Measurements from ENCODE around the gene IVD. TPM values are rescaled to one million over a fixed set of nuclear protein-coding genes. Genes with fewer than 3 reads are reported as not detected.

Gene IVD
- total and polyA plus RNA-seq, 2 of the 4 experiments (the other 2 are of a cell fraction) = 31.7 to 41.1 TPM

DNA sequence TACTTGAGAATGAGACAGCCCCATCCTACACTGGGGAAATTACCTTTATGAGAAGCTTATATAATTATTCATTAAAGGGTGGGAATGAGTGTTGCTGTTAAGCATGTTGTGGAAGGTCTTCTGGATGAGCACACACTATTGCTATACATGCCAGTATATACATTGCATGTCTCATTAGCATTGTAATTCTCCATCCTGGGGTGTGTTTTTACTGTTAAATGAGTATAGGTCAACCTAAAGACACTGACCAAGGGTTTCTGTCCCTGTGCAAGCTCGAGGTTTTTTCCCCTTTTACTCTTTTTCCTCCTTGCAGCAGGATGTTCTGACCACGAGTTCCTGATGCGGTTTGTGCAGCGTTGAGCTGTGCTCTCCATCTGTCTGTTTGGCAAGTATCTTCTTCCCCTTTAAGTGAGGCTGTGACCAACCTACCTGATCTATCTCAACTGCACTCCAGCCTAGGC lies 7.2 kb upstream of the IVD start:
- H3K9me1 ChIP-seq (ENCODE audit: insufficient read depth, low read length) = no peaks in the 10 kb centered on the region
- H3K14ac ChIP-seq (replicated peaks; ENCODE audit: low read depth, low read length) = no peak overlapping the region
- no peak overlapping the region for H4K8ac ChIP-seq (ENCODE audit: low read depth in 2 of 2, low read length in 2 of 2)
- no peaks in the 10 kb centered on the region for H4K20me1 ChIP-seq (ENCODE audit: insufficient read depth, low read length)
- H3K23ac ChIP-seq (ENCODE audit: low read depth, low read length) = no peak overlapping the region
- no peak overlapping the region for H3K4me2 ChIP-seq (ENCODE audit: low read depth, low read length)
- no peak for ATAC-seq (ENCODE audit: low read depth)
- H4K5ac ChIP-seq (ENCODE audit: low read depth, low read length) = no peak overlapping the region
- H2AFZ ChIP-seq (replicated peaks; ENCODE audit: low read length, poor library complexity) = no peak overlapping the region
- BruUV-seq (replicated peaks) = no TSS peak
- H3K79me1 ChIP-seq (ENCODE audit: low read depth in 1 of 2, low read length in 2 of 2) = no peaks in the 10 kb centered on the region
- intact Hi-C loops (cut with micrococcal nuclease) = no loop called here
- no peak overlapping the region for H3K27ac ChIP-seq (ENCODE audit: insufficient read depth, low read length)
- H2BK20ac ChIP-seq (ENCODE audit: low read depth, low read length) = no peak overlapping the region
- no peak overlapping the region for H2AK5ac ChIP-seq (ENCODE audit: low read depth, low read length)
- H3K4me1 ChIP-seq (ENCODE audit: control insufficient read depth, insufficient read depth, low read length) = no peaks in the 10 kb centered on the region
- CTCF ChIA-PET = no interaction called here
- H3K9me3 ChIP-seq (ENCODE audit: control insufficient read depth, insufficient read depth, low read length) = no peaks in the 10 kb centered on the region
- no peak overlapping the region for H3K4me3 ChIP-seq (ENCODE audit: insufficient read depth, low read depth, low read length)
- H2BK15ac ChIP-seq (ENCODE audit: low read depth, low read length) = no peak overlapping the region
- H3K4ac ChIP-seq (ENCODE audit: low read depth, low read length) = no peak overlapping the region
- TF ChIP-seq SMC3 (IDR thresholded peaks at IDR 0.05; ENCODE audit: low read depth, low read length) (no peak), CTCF (conservative IDR thresholded peaks at IDR 0.05; ENCODE audit: low read depth, low read length) (no peak), FOS (IDR thresholded peaks at IDR 0.05; ENCODE audit: low read depth, low read length) (no peak), RAD21 (IDR thresholded peaks at IDR 0.05; ENCODE audit: low read length) (no peak), BHLHE40 (IDR thresholded peaks at IDR 0.05; ENCODE audit: low read depth, low read length) (no peak), RFX5 (IDR thresholded peaks at IDR 0.05; ENCODE audit: low read depth, low read length) (no peak), RCOR1 (IDR thresholded peaks at IDR 0.05; ENCODE audit: insufficient replicate concordance, low read length) (no peak), MXI1 (IDR thresholded peaks at IDR 0.05; ENCODE audit: borderline replicate concordance, low read depth, low read length) (no peak), MAFK (IDR thresholded peaks at IDR 0.05; ENCODE audit: low read depth, low read length) (no peak), CEBPB (IDR thresholded peaks at IDR 0.05; ENCODE audit: low read depth, low read length) (no peak), NFE2L2 (IDR thresholded peaks at IDR 0.05; ENCODE audit: low read depth, low read length) (no peak), POLR2A (IDR thresholded peaks at IDR 0.05; ENCODE audit: low read depth, low read length) (no peak), CHD1 (IDR thresholded peaks at IDR 0.05; ENCODE audit: low read depth, low read length) (no peak)
- TF ChIP-seq, protein P1, sequence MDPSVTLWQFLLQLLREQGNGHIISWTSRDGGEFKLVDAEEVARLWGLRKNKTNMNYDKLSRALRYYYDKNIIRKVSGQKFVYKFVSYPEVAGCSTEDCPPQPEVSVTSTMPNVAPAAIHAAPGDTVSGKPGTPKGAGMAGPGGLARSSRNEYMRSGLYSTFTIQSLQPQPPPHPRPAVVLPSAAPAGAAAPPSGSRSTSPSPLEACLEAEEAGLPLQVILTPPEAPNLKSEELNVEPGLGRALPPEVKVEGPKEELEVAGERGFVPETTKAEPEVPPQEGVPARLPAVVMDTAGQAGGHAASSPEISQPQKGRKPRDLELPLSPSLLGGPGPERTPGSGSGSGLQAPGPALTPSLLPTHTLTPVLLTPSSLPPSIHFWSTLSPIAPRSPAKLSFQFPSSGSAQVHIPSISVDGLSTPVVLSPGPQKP (IDR thresholded peaks at IDR 0.05; ENCODE audit: borderline replicate concordance, low read depth, low read length) = no peak
- no peaks in the 10 kb centered on the region for H3K27me3 ChIP-seq (ENCODE audit: control insufficient read depth, insufficient read depth, low read length)
- no peak overlapping the region for H3K9ac ChIP-seq (ENCODE audit: low read depth, low read length)
- no peak overlapping the region for H3K18ac ChIP-seq (ENCODE audit: low read depth, low read length)
- dilution Hi-C loops (cut with HindIII; ENCODE audit: low sequenced_read_pairs, unreplicated experiment) = no loop called here
- DNase-seq = no peak
- POLR2A ChIA-PET (ENCODE audit: unreplicated experiment) = no interaction called here
- no peak overlapping the region for H2BK120ac ChIP-seq (ENCODE audit: low read depth, low read length)
- peaks cover 5% of the 10 kb centered on the region for H3K36me3 ChIP-seq (ENCODE audit: control insufficient read depth, insufficient read depth, low read length)
- no peak overlapping the region for H4K91ac ChIP-seq (ENCODE audit: insufficient read depth, low read depth, low read length)
- H2BK5ac ChIP-seq (ENCODE audit: low read depth, low read length, poor library complexity, severe bottlenecking) = no peak overlapping the region
- no peak overlapping the region for H2AK9ac ChIP-seq (replicated peaks; ENCODE audit: low read depth, low read length, poor library complexity)
- no peak overlapping the region for H3K56ac ChIP-seq (ENCODE audit: extremely low read depth, insufficient read depth, low read length)
- 90% methylated on average over 3 of the region's 4 CpGs; no CpG with 5 or more reads in 1 of the 2 experiments for WGBS, 2 experiments (ENCODE audit: extremely low coverage in 2 of 2, insufficient read length in 1 of 2)
- in situ Hi-C loops (cut with MboI; ENCODE audit: low sequenced_read_pairs) = no loop called here

Measured in IMR-90 (cell line).